ENCODE results near the gene KANSL1. TPM values are rescaled to one million over a fixed set of nuclear protein-coding genes. Genes with fewer than 3 reads are reported as not detected.

Gene KANSL1
- total RNA-seq, 2 donors from 2014 or later, result 26.6 to 29.2 TPM

GRCh38 chr17:46003907-46004748 lies 189.1 kb downstream of the KANSL1 start:
- no peak overlapping the region for H3K4me3 ChIP-seq
- no peaks in the 10 kb centered on the region for H3K27me3 ChIP-seq
- H3K27ac ChIP-seq, result no peak overlapping the region
- H3K36me3 ChIP-seq, result no peaks in the 10 kb centered on the region
- peaks cover 0 to 6% of the 10 kb centered on the region in 2 donors for H3K4me1 ChIP-seq
- TF ChIP-seq, protein P1, sequence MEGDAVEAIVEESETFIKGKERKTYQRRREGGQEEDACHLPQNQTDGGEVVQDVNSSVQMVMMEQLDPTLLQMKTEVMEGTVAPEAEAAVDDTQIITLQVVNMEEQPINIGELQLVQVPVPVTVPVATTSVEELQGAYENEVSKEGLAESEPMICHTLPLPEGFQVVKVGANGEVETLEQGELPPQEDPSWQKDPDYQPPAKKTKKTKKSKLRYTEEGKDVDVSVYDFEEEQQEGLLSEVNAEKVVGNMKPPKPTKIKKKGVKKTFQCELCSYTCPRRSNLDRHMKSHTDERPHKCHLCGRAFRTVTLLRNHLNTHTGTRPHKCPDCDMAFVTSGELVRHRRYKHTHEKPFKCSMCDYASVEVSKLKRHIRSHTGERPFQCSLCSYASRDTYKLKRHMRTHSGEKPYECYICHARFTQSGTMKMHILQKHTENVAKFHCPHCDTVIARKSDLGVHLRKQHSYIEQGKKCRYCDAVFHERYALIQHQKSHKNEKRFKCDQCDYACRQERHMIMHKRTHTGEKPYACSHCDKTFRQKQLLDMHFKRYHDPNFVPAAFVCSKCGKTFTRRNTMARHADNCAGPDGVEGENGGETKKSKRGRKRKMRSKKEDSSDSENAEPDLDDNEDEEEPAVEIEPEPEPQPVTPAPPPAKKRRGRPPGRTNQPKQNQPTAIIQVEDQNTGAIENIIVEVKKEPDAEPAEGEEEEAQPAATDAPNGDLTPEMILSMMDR (IDR thresholded peaks at IDR 0.05), result no peak
- no peaks in the 10 kb centered on the region for H3K9me3 ChIP-seq
- DNase-seq (ENCODE audit: low spot score), result no peak

DNA sequence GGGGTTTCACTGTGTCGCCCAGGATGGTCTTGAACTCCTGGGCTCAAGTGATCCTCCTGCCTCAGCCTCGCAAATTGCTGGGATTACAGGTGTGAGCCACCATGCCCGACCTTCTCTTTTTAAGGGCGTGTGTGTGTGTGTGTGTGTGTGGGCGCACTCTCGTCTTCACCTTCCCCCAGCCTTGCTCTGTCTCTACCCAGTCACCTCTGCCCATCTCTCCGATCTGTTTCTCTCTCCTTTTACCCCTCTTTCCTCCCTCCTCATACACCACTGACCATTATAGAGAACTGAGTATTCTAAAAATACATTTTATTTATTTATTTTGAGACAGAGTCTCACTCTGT lies 190.3 kb downstream of the KANSL1 start:
- TF ChIP-seq, protein P1 (IDR thresholded peaks at IDR 0.05), result no peak
- Histone ChIP-seq H3K4me3 (no peak overlapping the region), H3K36me3 (no peaks in the 10 kb centered on the region), H3K4me1 (peaks cover 0 to 6% of the 10 kb centered on the region in 2 donors), H3K27ac (no peak overlapping the region), H3K27me3 (no peaks in the 10 kb centered on the region), H3K9me3 (no peaks in the 10 kb centered on the region)
- no peak for DNase-seq (ENCODE audit: low spot score)

DNA sequence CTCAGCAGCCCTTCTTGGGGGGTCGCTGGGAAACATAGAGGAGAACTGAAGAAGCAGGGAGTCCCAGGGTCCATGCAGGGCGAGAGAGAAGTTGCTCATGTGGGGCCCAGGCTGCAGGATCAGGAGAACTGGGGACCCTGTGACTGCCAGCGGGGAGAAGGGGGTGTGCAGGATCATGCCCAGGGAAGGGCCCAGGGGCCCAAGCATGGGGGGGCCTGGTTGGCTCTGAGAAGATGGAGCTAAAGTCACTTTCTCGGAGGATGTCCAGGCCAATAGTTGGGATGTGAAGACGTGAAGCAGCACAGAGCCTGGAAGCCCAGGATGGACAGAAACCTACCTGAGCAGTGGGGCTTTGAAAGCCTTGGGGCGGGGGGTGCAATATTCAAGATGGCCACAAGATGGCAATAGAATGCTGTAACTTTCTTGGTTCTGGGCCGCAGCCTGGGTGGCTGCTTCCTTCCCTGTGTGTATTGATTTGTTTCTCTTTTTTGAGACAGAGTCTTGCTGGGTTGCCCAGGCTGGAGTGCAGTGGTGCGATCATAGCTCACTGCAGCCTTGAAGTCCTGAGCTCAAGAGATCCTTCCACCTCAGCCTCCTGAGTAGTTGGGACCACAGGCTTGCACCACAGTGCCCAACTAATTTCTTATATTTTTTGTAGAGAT lies 190.8 kb downstream of the KANSL1 start:
- H3K36me3 ChIP-seq, result no peaks in the 10 kb centered on the region
- DNase-seq (ENCODE audit: low spot score), result peak; percentile 80

GRCh38 chr17:46001390-46002310 lies 191.6 kb downstream of the KANSL1 start:
- H3K9me3 ChIP-seq, result no peaks in the 10 kb centered on the region
- no peaks in the 10 kb centered on the region for H3K36me3 ChIP-seq
- H3K4me3 ChIP-seq, result no peak overlapping the region
- DNase-seq (ENCODE audit: low spot score), result no peak
- no peaks in the 10 kb centered on the region for H3K27me3 ChIP-seq
- peaks cover 0 to 6% of the 10 kb centered on the region in 2 donors for H3K4me1 ChIP-seq
- TF ChIP-seq, protein P1 (IDR thresholded peaks at IDR 0.05), result no peak
- H3K27ac ChIP-seq, result no peak overlapping the region

More for the DNA sequence above, 190.8 kb downstream of the KANSL1 start:
- Histone ChIP-seq H3K9me3 (no peaks in the 10 kb centered on the region), H3K4me3 (no peak overlapping the region), H3K27ac (no peak overlapping the region), H3K4me1 (peaks cover 0 to 6% of the 10 kb centered on the region in 2 donors), H3K27me3 (no peaks in the 10 kb centered on the region)
- TF ChIP-seq, protein P1 (IDR thresholded peaks at IDR 0.05), result peak; percentile 96 to 99

GRCh38 chr17:46000757-46001156 lies 192.5 kb downstream of the KANSL1 start:
- TF ChIP-seq, protein P1 (IDR thresholded peaks at IDR 0.05), result no peak
- Histone ChIP-seq H3K27me3 (no peaks in the 10 kb centered on the region), H3K9me3 (no peaks in the 10 kb centered on the region), H3K27ac (no peak overlapping the region), H3K4me1 (peaks cover 0 to 6% of the 10 kb centered on the region in 2 donors), H3K36me3 (no peaks in the 10 kb centered on the region), H3K4me3 (no peak overlapping the region)
- no peak for DNase-seq (ENCODE audit: low spot score)

Measured in right atrium auricular region (tissue), 2 donors.